ENCODE data around the gene DYTN.

DYTN gene

DNA sequence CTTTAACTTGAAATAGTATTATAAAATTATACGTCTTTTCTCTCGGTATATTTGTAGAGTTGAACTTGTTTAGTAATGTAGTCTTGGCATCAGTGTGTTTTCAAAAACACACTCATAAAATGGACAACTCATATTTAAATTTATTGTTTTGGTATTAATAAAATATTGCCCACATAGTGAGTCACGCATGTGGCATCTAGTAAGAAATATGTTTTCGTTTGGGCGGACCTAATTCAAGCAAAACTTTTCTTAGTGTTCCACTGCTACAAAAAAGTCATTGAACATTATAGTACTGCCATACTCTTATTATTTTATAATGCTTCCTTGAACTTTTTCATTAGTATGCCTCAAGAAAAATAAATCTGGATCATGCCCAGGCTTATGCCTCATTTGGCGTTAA is 107.0 kb downstream of the DYTN start:
- Histone ChIP-seq H3K9ac (ENCODE audit: low read length) (no peak overlapping the region), H3K27me3 (ENCODE audit: low read depth, low read length) (no peaks in the 10 kb centered on the region), H3K4me2 (ENCODE audit: low read length) (no peak overlapping the region), H4K20me1 (ENCODE audit: insufficient read depth, low read length) (no peaks in the 10 kb centered on the region), H3K36me3 (replicated peaks; ENCODE audit: low read depth, low read length) (no peaks in the 10 kb centered on the region), H3K27ac (ENCODE audit: low read length) (no peak overlapping the region), H3K4me1 (ENCODE audit: low read length) (no peaks in the 10 kb centered on the region), H3K4me3 (ENCODE audit: low read length) (no peak overlapping the region), H3K79me2 (ENCODE audit: low read length) (no peaks in the 10 kb centered on the region), H2AFZ (ENCODE audit: low read depth, low read length) (no peak overlapping the region), H3K9me3 (ENCODE audit: insufficient read depth, low read length) (no peaks in the 10 kb centered on the region)
- TF ChIP-seq, protein P1, sequence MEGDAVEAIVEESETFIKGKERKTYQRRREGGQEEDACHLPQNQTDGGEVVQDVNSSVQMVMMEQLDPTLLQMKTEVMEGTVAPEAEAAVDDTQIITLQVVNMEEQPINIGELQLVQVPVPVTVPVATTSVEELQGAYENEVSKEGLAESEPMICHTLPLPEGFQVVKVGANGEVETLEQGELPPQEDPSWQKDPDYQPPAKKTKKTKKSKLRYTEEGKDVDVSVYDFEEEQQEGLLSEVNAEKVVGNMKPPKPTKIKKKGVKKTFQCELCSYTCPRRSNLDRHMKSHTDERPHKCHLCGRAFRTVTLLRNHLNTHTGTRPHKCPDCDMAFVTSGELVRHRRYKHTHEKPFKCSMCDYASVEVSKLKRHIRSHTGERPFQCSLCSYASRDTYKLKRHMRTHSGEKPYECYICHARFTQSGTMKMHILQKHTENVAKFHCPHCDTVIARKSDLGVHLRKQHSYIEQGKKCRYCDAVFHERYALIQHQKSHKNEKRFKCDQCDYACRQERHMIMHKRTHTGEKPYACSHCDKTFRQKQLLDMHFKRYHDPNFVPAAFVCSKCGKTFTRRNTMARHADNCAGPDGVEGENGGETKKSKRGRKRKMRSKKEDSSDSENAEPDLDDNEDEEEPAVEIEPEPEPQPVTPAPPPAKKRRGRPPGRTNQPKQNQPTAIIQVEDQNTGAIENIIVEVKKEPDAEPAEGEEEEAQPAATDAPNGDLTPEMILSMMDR (IDR thresholded peaks at IDR 0.05; ENCODE audit: low read depth, low read length): no peak
- no peak for TF ChIP-seq EZH2phosphoT487 (IDR thresholded peaks at IDR 0.05; ENCODE audit: low read depth)

DNA sequence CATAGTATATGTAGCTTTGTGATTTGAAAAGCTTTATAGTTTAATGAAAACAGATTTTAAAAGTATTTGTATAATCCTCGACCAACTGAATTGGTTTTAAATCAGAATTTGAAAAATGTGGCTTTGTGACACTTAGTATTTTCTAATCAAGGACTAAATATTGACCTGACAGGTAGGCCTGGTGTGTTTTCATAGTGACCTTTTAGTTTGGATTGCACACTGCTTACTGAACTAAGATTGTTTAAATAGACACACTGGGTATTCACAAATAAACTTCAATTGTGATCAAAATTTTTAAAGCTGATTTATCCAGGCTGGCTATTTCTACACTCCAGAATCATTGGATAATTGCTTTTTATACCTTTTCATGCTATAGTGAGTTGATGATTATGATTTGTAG is 107.7 kb downstream of the DYTN start:
- Histone ChIP-seq H3K4me1 (ENCODE audit: low read length) (no peaks in the 10 kb centered on the region), H3K9me3 (ENCODE audit: insufficient read depth, low read length) (no peaks in the 10 kb centered on the region)
- TF ChIP-seq, protein P1 (IDR thresholded peaks at IDR 0.05; ENCODE audit: low read depth, low read length): no peak
- TF ChIP-seq EZH2phosphoT487 (IDR thresholded peaks at IDR 0.05; ENCODE audit: low read depth): no peak

DNA sequence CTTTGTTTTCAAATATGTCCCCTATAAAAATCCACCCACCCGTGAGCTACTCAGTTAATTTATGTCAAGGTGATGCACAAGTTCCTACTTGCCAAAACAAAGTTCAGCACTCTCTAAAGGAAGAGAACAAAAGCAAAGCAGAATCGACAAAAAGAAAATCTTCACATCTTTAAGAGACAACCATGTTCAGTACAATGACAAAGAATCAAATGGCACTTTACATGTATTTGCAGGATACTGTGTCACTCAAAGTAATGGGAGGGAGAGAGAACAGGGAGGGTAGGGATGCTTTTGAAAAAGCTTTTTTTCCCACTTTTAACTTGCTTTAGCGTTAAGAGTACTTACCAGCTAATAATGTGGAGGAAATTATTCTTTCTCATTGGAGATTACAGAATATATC is 115.0 kb downstream of the DYTN start:
- Histone ChIP-seq H3K36me3 (replicated peaks; ENCODE audit: low read depth, low read length) (no peaks in the 10 kb centered on the region), H3K9me3 (ENCODE audit: insufficient read depth, low read length) (no peaks in the 10 kb centered on the region), H3K4me3 (ENCODE audit: low read length) (no peak overlapping the region), H4K20me1 (ENCODE audit: insufficient read depth, low read length) (no peaks in the 10 kb centered on the region), H3K27ac (ENCODE audit: low read length) (no peak overlapping the region), H3K4me2 (ENCODE audit: low read length) (no peak overlapping the region), H3K4me1 (ENCODE audit: low read length) (no peaks in the 10 kb centered on the region), H3K27me3 (ENCODE audit: low read depth, low read length) (no peaks in the 10 kb centered on the region), H3K9ac (ENCODE audit: low read length) (no peak overlapping the region), H2AFZ (ENCODE audit: low read depth, low read length) (no peak overlapping the region), H3K79me2 (ENCODE audit: low read length) (no peaks in the 10 kb centered on the region)
- TF ChIP-seq, protein P1 (IDR thresholded peaks at IDR 0.05; ENCODE audit: low read depth, low read length): no peak
- TF ChIP-seq EZH2phosphoT487 (IDR thresholded peaks at IDR 0.05; ENCODE audit: low read depth): no peak

More for the DNA sequence above, 107.7 kb downstream of the DYTN start:
- H3K27ac ChIP-seq (ENCODE audit: low read length): no peak overlapping the region
- no peaks in the 10 kb centered on the region for H3K27me3 ChIP-seq (ENCODE audit: low read depth, low read length)
- no peaks in the 10 kb centered on the region for H3K79me2 ChIP-seq (ENCODE audit: low read length)
- no peak overlapping the region for H3K4me2 ChIP-seq (ENCODE audit: low read length)
- no peak overlapping the region for H3K9ac ChIP-seq (ENCODE audit: low read length)
- H2AFZ ChIP-seq (ENCODE audit: low read depth, low read length): no peak overlapping the region
- H3K36me3 ChIP-seq (replicated peaks; ENCODE audit: low read depth, low read length): no peaks in the 10 kb centered on the region
- no peaks in the 10 kb centered on the region for H4K20me1 ChIP-seq (ENCODE audit: insufficient read depth, low read length)
- no peak overlapping the region for H3K4me3 ChIP-seq (ENCODE audit: low read length)
